Vagina (tissue), 2 donors: ENCODE results near the gene H2AZ2. TPM values are rescaled to one million over a fixed set of nuclear protein-coding genes. Genes with fewer than 3 reads are reported as not detected.
"Not testable (repeated sequence)": the region's sequence is repeated elsewhere in the genome, so short reads cannot be mapped to it uniquely, and the experiment has no call there.

ENCODE experiments used
- DNase-seq, 2 donors: peaks; one replicate each; pipeline ENCODE4 v3.0.0-alpha.2; 2017; ENCODE audit errors: extremely low spot score in 2 of 2
- H3K27ac ChIP-seq: fragments of 200-600 bp; sonication (generic); one replicate; pipeline ENCODE4 v1.5.1; 2019
- H3K27me3 ChIP-seq: fragments of 200-600 bp; sonication (generic); one replicate; pipeline ENCODE4 v1.5.1; 2019
- H3K36me3 ChIP-seq, 2 donors: fragments of 200-600 bp; sonication (generic); one replicate each; pipeline ENCODE4 v1.5.1; 2017 to 2019
- H3K4me1 ChIP-seq: fragments of 200-600 bp; sonication (generic); one replicate; pipeline ENCODE4 v1.5.1; 2019
- H3K4me3 ChIP-seq, 2 donors: fragments of 200-600 bp; sonication (generic); 1 replicate in 1 of 2; 2 replicates in 1 of 2; pipeline ENCODE4 v1.5.1; 2016 to 2019
- H3K9me3 ChIP-seq: fragments of 200-600 bp; sonication (generic); one replicate; pipeline ENCODE4 v1.5.1; 2019
- POLR2A ChIP-seq, 2 donors: fragments of 450-650 bp; IDR thresholded peaks; one replicate each; pipeline ENCODE4 v1.6.1; 2017; ENCODE audit warnings: antibody characterized with exemption in 2 of 2, mild to moderate bottlenecking in 2 of 2, moderate library complexity in 2 of 2
- POLR2AphosphoS5 ChIP-seq, 2 donors: sonication (generic); formaldehyde crosslinking; IDR thresholded peaks; one replicate each; pipeline ENCODE4 v1.9.0; 2017; ENCODE audit warnings: antibody characterized with exemption in 2 of 2, mild to moderate bottlenecking in 2 of 2, low read depth in 1 of 2; ENCODE audit not compliant: insufficient read depth in 1 of 2
- intact Hi-C: fragments of 100-400 bp; cut with DNase I; formaldehyde crosslinking; loops from one replicate; pipeline ENCODE4 v1.15.1; 2023
- total RNA-seq: library from RNA; depleted of rRNA; stranded (reverse); fragments of >200 nt; gene quantifications from one replicate; pipeline ENCODE4 v1.2.3, GENCODE V29; 2016
- TF ChIP-seq, protein P1 (sequence below), 3 experiments: fragments of 450-650 bp in 2 of 3; fragments of 200-600 bp in 1 of 3; sonication (generic) in 1 of 3; IDR thresholded peaks; one replicate each; pipeline ENCODE4 v1.5.1; 2017 to 2019; ENCODE audit warnings: antibody characterized with exemption in 3 of 3, mild to moderate bottlenecking in 2 of 3, moderate library complexity in 2 of 3

Gene H2AZ2
- total RNA-seq, 1 donor from 2014 or later: 97.5 TPM

DNA sequence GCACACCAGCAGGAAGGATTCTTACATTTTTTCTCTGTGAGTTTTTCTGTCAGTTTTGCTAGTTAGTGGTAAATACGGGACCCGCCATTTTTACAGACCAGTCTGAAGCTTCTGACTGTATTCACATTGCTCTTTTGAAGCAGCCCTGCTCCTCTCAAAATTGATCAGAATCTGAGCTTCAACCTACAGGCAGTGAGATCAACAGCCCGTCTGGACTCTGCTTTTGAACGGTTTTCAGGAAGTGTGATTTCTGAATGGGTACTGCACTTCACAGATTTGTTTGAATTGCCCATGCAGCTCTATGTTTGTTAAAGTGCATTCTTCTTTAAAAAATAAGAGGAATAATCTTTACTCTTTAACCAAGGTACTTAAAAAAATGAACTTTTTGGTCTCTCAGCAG is 28.5 kb upstream of the H2AZ2 start:
- peaks cover 0 to 10% of the 10 kb centered on the region in 2 donors for H3K36me3 ChIP-seq
- no peaks in the 10 kb centered on the region for H3K9me3 ChIP-seq
- TF ChIP-seq, protein P1, sequence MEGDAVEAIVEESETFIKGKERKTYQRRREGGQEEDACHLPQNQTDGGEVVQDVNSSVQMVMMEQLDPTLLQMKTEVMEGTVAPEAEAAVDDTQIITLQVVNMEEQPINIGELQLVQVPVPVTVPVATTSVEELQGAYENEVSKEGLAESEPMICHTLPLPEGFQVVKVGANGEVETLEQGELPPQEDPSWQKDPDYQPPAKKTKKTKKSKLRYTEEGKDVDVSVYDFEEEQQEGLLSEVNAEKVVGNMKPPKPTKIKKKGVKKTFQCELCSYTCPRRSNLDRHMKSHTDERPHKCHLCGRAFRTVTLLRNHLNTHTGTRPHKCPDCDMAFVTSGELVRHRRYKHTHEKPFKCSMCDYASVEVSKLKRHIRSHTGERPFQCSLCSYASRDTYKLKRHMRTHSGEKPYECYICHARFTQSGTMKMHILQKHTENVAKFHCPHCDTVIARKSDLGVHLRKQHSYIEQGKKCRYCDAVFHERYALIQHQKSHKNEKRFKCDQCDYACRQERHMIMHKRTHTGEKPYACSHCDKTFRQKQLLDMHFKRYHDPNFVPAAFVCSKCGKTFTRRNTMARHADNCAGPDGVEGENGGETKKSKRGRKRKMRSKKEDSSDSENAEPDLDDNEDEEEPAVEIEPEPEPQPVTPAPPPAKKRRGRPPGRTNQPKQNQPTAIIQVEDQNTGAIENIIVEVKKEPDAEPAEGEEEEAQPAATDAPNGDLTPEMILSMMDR (IDR thresholded peaks at IDR 0.05): no peak
- TF ChIP-seq POLR2A (IDR thresholded peaks at IDR 0.05): no peak
- TF ChIP-seq POLR2AphosphoS5 (IDR thresholded peaks at IDR 0.05; ENCODE audit: insufficient read depth in 1 of 2, low read depth in 1 of 2): no peak
- no peak overlapping the region for H3K27ac ChIP-seq
- no peak overlapping the region for H3K4me3 ChIP-seq
- intact Hi-C loops: no loop called here
- no peaks in the 10 kb centered on the region for H3K27me3 ChIP-seq
- peaks cover 34% of the 10 kb centered on the region for H3K4me1 ChIP-seq
- no peak for DNase-seq

DNA sequence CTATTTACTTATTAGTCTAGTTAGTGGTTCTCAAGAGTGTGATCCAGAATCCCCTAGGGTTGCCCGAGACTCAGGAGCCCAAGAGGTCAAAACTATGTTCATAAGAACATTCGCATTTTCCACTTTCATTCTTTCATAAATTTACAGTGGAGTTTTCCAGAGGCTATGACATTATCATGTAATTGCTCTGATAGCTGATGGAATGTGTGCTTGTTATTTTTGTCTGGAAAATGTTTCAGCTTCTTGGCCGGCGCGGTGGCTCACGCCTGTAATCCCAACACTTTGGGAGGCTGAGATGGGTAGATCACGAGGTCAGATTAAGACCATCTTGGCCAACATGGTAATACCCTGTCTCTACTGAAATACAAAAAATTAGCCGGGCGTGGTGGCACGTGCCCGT is 27.4 kb upstream of the H2AZ2 start:
- intact Hi-C loops: no loop called here
- no peaks in the 10 kb centered on the region for H3K27me3 ChIP-seq
- H3K4me3 ChIP-seq: no peak overlapping the region
- peaks cover 22% of the 10 kb centered on the region for H3K4me1 ChIP-seq
- H3K27ac ChIP-seq: no peak overlapping the region
- H3K36me3 ChIP-seq: peaks cover 0 to 7% of the 10 kb centered on the region in 2 donors
- TF ChIP-seq, protein P1 (IDR thresholded peaks at IDR 0.05): no peak
- no peak for TF ChIP-seq POLR2AphosphoS5 (IDR thresholded peaks at IDR 0.05; ENCODE audit: insufficient read depth in 1 of 2, low read depth in 1 of 2)
- TF ChIP-seq POLR2A (IDR thresholded peaks at IDR 0.05): no peak
- H3K9me3 ChIP-seq: no peaks in the 10 kb centered on the region
- no peak for DNase-seq

DNA sequence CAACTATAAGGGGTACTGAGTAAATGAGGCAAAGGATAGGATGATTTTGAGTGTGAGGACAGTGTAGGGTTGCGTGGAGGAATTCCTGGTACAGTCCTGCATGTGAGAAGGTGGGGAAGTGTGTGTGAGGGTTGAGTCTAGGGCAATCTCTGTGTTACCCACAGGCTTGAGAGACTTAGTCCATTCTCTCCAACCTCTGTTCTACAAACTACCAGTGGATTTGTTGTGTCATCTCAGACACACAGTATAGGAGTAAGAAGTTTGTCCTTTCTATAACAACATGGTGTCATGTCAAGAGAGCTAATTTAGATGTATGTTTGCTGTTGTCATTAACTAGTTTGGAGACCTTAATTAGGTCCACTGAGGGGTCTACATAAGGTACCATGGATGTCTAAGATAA is 24.9 kb upstream of the H2AZ2 start:
- Histone ChIP-seq H3K9me3 (no peaks in the 10 kb centered on the region), H3K27ac (no peak overlapping the region), H3K27me3 (no peaks in the 10 kb centered on the region), H3K4me1 (no peaks in the 10 kb centered on the region), H3K36me3 (no peaks in the 10 kb centered on the region), H3K4me3 (no peak overlapping the region)
- intact Hi-C loops: no loop called here
- no peak for DNase-seq
- TF ChIP-seq POLR2A (IDR thresholded peaks at IDR 0.05) (no peak), POLR2AphosphoS5 (IDR thresholded peaks at IDR 0.05; ENCODE audit: insufficient read depth in 1 of 2, low read depth in 1 of 2) (no peak)
- TF ChIP-seq, protein P1 (IDR thresholded peaks at IDR 0.05): no peak

DNA sequence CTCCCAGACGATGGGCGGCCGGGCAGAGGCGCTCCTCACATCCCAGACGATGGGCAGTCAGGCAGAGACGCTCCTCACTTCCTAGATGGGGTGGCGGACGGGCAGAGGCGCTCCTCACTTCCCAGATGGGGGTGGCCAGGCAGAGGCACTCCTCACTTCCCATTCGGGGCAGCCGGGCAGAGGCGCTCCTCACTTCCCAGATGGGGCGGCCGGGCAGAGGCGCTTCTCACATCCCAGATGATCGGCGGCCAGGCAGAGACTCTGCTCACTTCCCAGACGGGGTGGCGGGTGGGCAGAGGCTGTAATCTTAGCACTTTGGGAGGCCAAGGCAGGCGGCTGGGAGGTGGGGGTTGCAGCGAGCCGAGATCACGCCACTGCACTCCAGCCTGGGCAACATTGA is 24.0 kb upstream of the H2AZ2 start:
- DNase-seq, H3K4me1 ChIP-seq, H3K9me3 ChIP-seq, H3K27me3 ChIP-seq, intact Hi-C loops, H3K36me3 ChIP-seq, H3K4me3 ChIP-seq, H3K27ac ChIP-seq: not testable (repeated sequence)

DNA sequence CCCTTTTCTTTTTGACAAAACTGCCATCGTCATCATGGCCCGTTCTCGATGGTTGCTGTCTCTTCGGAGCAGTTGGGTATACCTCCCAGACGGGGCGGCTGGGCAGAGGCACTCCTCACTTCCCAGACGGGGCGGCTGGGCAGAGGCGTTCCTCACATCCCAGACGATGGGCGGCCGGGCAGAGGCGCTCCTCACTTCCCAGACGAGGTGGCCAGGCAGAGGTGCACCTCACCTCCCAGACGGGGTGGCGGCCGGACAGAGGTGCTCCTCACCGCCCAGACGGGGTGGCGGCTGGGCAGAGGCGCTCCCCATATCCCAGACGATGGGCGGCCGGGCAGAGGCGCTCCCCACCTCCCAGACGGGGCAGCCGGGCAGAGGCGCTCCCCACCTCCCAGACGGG is 22.9 kb upstream of the H2AZ2 start:
- H3K36me3 ChIP-seq, intact Hi-C loops, DNase-seq: not testable (repeated sequence)

DNA sequence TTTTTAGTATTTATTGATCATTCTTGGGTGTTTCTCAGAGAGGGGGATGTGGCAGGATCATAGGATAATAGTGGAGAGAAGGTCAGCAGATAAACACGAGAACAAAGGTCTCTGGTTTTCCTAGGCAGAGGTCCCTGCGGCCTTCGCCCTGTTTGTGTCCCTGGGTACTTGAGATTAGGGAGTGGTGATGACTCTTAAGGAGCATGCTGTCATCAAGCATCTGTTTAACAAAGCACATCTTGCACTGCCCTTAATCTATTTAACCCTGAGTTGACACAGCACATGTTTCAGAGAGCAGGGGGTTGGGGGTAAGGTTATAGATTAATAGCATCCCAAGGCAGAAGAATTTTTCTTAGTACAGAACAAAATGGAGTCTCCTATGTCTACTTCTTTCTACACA is 22.4 kb upstream of the H2AZ2 start:
- not testable (repeated sequence) for H3K36me3 ChIP-seq, H3K27me3 ChIP-seq

More for the DNA sequence above, 22.9 kb upstream of the H2AZ2 start:
- H3K27me3 ChIP-seq, H3K9me3 ChIP-seq, H3K4me3 ChIP-seq, H3K4me1 ChIP-seq, H3K27ac ChIP-seq: not testable (repeated sequence)

More for the DNA sequence above, 22.4 kb upstream of the H2AZ2 start:
- H3K9me3 ChIP-seq, H3K4me1 ChIP-seq, H3K4me3 ChIP-seq, intact Hi-C loops, DNase-seq, H3K27ac ChIP-seq: not testable (repeated sequence)
